HepG2 (cell line): Measurements from ENCODE around the gene PIF1. TPM values are rescaled to one million over a fixed set of nuclear protein-coding genes. Genes with fewer than 3 reads are reported as not detected.

Experiments used
- ATAC-seq: fragments of 200-7000 bp; cut with Tn5 transposase; 3 replicates; pipeline ENCODE4 v1.9.1; 2020; ENCODE audit warnings: mild to moderate bottlenecking, moderate library complexity
- BruUV-seq: library from RNA; stranded (reverse); fragments of 400-500 nt; replicated peaks from 2 replicates; lab custom pipeline; 2021; lab: Mats Ljungman, UMichigan
- CTCF ChIA-PET: fragments of 300-600 bp; formaldehyde crosslinking; extraction: SDS; loops from one replicate; lab custom pipeline; 2021; ENCODE audit warnings: low total read pairs, inconsistent platforms, low intra/inter-chr PET ratio; lab: Yijun Ruan, JAX
- POLR2A ChIA-PET: fragments of 350-600 bp; sonication (Branson Sonifier 250); formaldehyde crosslinking; loops from one replicate; lab custom pipeline; 2020; ENCODE audit warnings: antibody characterized with exemption, inconsistent platforms; lab: Yijun Ruan, JAX
- DNase-seq: peaks from one replicate; pipeline ENCODE4 v3.0.0-alpha.2; 2015; ENCODE audit warnings: low spot score
- FAIRE-seq: peaks from 3 replicates; lab custom pipeline; 2011; peaks lifted over from hg19 to GRCh38; lab: Jason Lieb, UNC
- H2AFZ ChIP-seq: one replicate; pipeline ENCODE4 v1.6.1; 2011; ENCODE audit warnings: low read length, inconsistent platforms
- H3K27ac ChIP-seq: fragments of 300-600 bp; 3 replicates; pipeline ENCODE4 v1.8.0; 2011; ENCODE audit warnings: mixed run types, mild to moderate bottlenecking, mixed read lengths, low read length, inconsistent platforms; ENCODE audit not compliant: insufficient read depth; ENCODE audit errors: extremely low read length
- H3K27me3 ChIP-seq, 2 experiments: fragments of 200-600 bp in 1 of 2; 2 replicates in 1 of 2; 3 replicates in 1 of 2; pipeline versions ENCODE4 v1.6.0 to v1.8.0; 2011; ENCODE audit warnings: low read length in 2 of 2, mild to moderate bottlenecking in 2 of 2, moderate library complexity in 2 of 2, inconsistent platforms in 1 of 2; ENCODE audit not compliant: insufficient read depth in 2 of 2, control insufficient read depth in 1 of 2
- H3K36me3 ChIP-seq, 2 experiments: fragments of 200-600 bp in 1 of 2; replicated peaks in 1 of 2; 2 replicates in 1 of 2; 3 replicates in 1 of 2; pipeline versions ENCODE4 v1.5.1 to v1.8.0; 2011; ENCODE audit warnings: low read length in 2 of 2, inconsistent platforms in 1 of 2; ENCODE audit not compliant: insufficient read depth in 2 of 2, control insufficient read depth in 1 of 2
- H3K4me1 ChIP-seq: 2 replicates; pipeline ENCODE4 v1.5.1; 2012; ENCODE audit warnings: low read length, inconsistent platforms; ENCODE audit not compliant: insufficient read depth
- H3K4me2 ChIP-seq: 2 replicates; pipeline ENCODE4 v1.6.0; 2011; ENCODE audit warnings: low read depth, low read length, inconsistent platforms
- H3K4me3 ChIP-seq, 3 experiments: fragments of 200-600 bp in 1 of 3; sonication (generic), shearing (Covaris generic) in 1 of 3; replicated peaks in 1 of 3; 2 replicates each; pipeline ENCODE4 v1.5.1; 2011 to 2016; ENCODE audit warnings: low read length in 3 of 3, inconsistent platforms in 2 of 3, low read depth in 2 of 3, mild to moderate bottlenecking in 2 of 3, control low read depth in 1 of 3, mixed read lengths in 1 of 3; ENCODE audit not compliant: insufficient read depth in 1 of 3
- H3K79me2 ChIP-seq: one replicate; pipeline ENCODE4 v1.6.1; 2011; ENCODE audit warnings: low read length, inconsistent platforms; ENCODE audit not compliant: insufficient read depth
- H3K9ac ChIP-seq: 2 replicates; pipeline ENCODE4 v1.6.0; 2011; ENCODE audit warnings: mild to moderate bottlenecking, low read depth, low read length, inconsistent platforms; ENCODE audit not compliant: insufficient read depth
- H3K9me3 ChIP-seq: 2 replicates; pipeline ENCODE4 v1.5.1; 2012; ENCODE audit warnings: mild to moderate bottlenecking, low read length
- H4K20me1 ChIP-seq: 2 replicates; pipeline ENCODE4 v1.6.0; 2011; ENCODE audit warnings: inconsistent platforms, mild to moderate bottlenecking, low read length, moderate library complexity; ENCODE audit not compliant: insufficient read depth
- ARHGAP35 ChIP-seq: sonication (generic); formaldehyde crosslinking; IDR thresholded peaks from 2 replicates; pipeline ENCODE4 v1.9.0; 2022; ENCODE audit warnings: mild to moderate bottlenecking, inconsistent platforms, moderate library complexity, missing genetic modification reagents, borderline replicate concordance
- ARID5B ChIP-seq: IDR thresholded peaks from 2 replicates; pipeline ENCODE4 v1.4.0; 2020; ENCODE audit warnings: mild to moderate bottlenecking, missing genetic modification reagents
- GFI1 ChIP-seq: sonication (generic); formaldehyde crosslinking; IDR thresholded peaks from 2 replicates; pipeline ENCODE4 v1.5.0; 2020; ENCODE audit warnings: missing genetic modification reagents, mild to moderate bottlenecking, borderline replicate concordance
- ZBTB2 ChIP-seq: sonication (generic); formaldehyde crosslinking; IDR thresholded peaks from 2 replicates; pipeline ENCODE4 v1.8.0; 2022; ENCODE audit warnings: low read depth, missing genetic modification reagents
- ZMAT3 ChIP-seq: sonication (generic); formaldehyde crosslinking; conservative IDR thresholded peaks from 2 replicates; pipeline ENCODE4 v1.7.0; 2021; ENCODE audit warnings: missing genetic modification reagents
- ZNF709 ChIP-seq: sonication (generic); formaldehyde crosslinking; IDR thresholded peaks from 2 replicates; pipeline ENCODE4 v1.5.0; 2020; ENCODE audit warnings: mild to moderate bottlenecking, missing genetic modification reagents
- ZNF780A ChIP-seq: sonication (generic); formaldehyde crosslinking; IDR thresholded peaks from 2 replicates; pipeline ENCODE4 v1.8.0; 2022; ENCODE audit warnings: mild to moderate bottlenecking, missing genetic modification reagents, moderate library complexity
- WGBS: methylation state at CpG from one replicate; pipeline ENCODE4 v1.1.6; 2017; ENCODE audit warnings: low lambda C conversion rate; 5-methylcytosine and 5-hydroxymethylcytosine counted together
- in situ Hi-C: cut with HindIII; loops from 2 replicates; pipeline ENCODE4 v1.10.0; 2017; ENCODE audit warnings: low pct_unique_long_range_greater_than_20kb; ENCODE audit not compliant: extremely low pct_ligation_motif_present
- intact Hi-C: fragments of 100-400 bp; cut with micrococcal nuclease; formaldehyde crosslinking; loops from one replicate; pipeline ENCODE4 v1.10.0; 2022; ENCODE audit not compliant: unreplicated experiment
- polyA plus RNA-seq, 8 experiments: library from polyadenylated mRNA; depleted of rRNA in 3 of 8; stranded (reverse) in 7 of 8; unstranded in 1 of 8; fragments of >200 nt; fragmentation: Illumina TruSeq in 4 of 8; extraction: Trizol in 4 of 8; gene quantifications; 2 replicates each; pipeline versions ENCODE4 v1.2.1 to v1.2.3, GENCODE V29; 2011 to 2016; ENCODE audit warnings: low read depth in 4 of 8, missing spikeins in 1 of 8, mixed read lengths in 1 of 8; ENCODE audit not compliant: insufficient read depth in 1 of 8
- total RNA-seq, 5 experiments: library from RNA; depleted of rRNA; stranded (reverse); fragments of >200 nt; fragmentation: Illumina TruSeq; extraction: Trizol; gene quantifications; 2 replicates each; pipeline ENCODE4 v1.2.3, GENCODE V29; 2016; ENCODE audit warnings: low read depth in 1 of 5

Gene PIF1
- total and polyA plus RNA-seq, 2 of the 13 experiments (the other 11 are each of a cell fraction or from before 2014, with no cell fraction given) = 18.5 to 19.7 TPM

GRCh38 chr15:64824929-64825430 is 467 bp downstream of the PIF1 start:
- Histone ChIP-seq H3K27me3 (no peaks in the 10 kb centered on the region; a peak in 1 of 5 replicates), H3K9me3 (no peaks in the 10 kb centered on the region), H2AFZ (no peak overlapping the region), H3K9ac (peak overlapping the region; percentile 79), H3K36me3 (peaks cover 3 to 14% of the 10 kb centered on the region in 2 experiments; a peak in 3 of 5 replicates), H3K27ac (peak overlapping the region; percentile 93), H4K20me1 (no peaks in the 10 kb centered on the region), H3K79me2 (peaks cover 15% of the 10 kb centered on the region), H3K4me3 (peak overlapping the region; percentile 70 to 92 (median 79)), H3K4me1 (peaks cover 24% of the 10 kb centered on the region), H3K4me2 (peak overlapping the region; percentile 99)
- FAIRE-seq (no peak), ATAC-seq (peak; percentile 9), DNase-seq (no peak)
- BruUV-seq = TSS peak; percentile 71
- WGBS = 7% methylated on average over 12 of the region's 17 CpGs
- ChIA-PET POLR2A (interaction anchor here (0.7 to 2.3 kb wide), 7 partner anchors 8 to 92 kb away, joined by 3 to 23 read pairs (median 5); partner anchors contain the start of gene PLEKHO2), CTCF (no interaction called here)
- intact Hi-C loops = no loop called here
- TF ChIP-seq GFI1 (CRISPR knock-in tag) = no peak
- TF ChIP-seq ZNF780A = 0 out of 2 replicates have a peak, but pooled peaks have one; percentile 20
- 0 out of 2 replicates have a peak, but pooled peaks have one; percentile 18 for TF ChIP-seq ZNF709 (CRISPR knock-in tag)
- TF ChIP-seq ZMAT3 = no peak
- no peak for TF ChIP-seq ARID5B (CRISPR knock-in tag)
- 0 out of 2 replicates have a peak, but pooled peaks have one; percentile 11 for TF ChIP-seq ARHGAP35 (CRISPR knock-in tag)
- TF ChIP-seq ZBTB2 (CRISPR knock-in tag) = peak; percentile 5; the same call in 1 of the 2 replicates
- in situ Hi-C loops = no loop called here
